ENCODE data around the gene LMLN. TPM values are rescaled to one million over a fixed set of nuclear protein-coding genes. Genes with fewer than 3 reads are reported as not detected.

The LMLN gene
- total and polyA plus RNA-seq, 2 of the 8 experiments (the other 6 are each of a cell fraction or from before 2014, with no cell fraction given) = 3.9 to 5.0 TPM

- no peak for TF ChIP-seq TCF12 (IDR thresholded peaks at IDR 0.05; ENCODE audit: low read depth, low read length)
- TF ChIP-seq FOSL1 (IDR thresholded peaks at IDR 0.05; ENCODE audit: insufficient read depth, low read depth, low read length) = no peak
- TF ChIP-seq RNF2 (IDR thresholded peaks at IDR 0.05; ENCODE audit: borderline replicate concordance, low read depth, low read length, missing control alignments, poor library complexity, severe bottlenecking) = no peak
- TF ChIP-seq ZNF274 (IDR thresholded peaks at IDR 0.05; ENCODE audit: borderline replicate concordance, extremely low read depth, low read length) = no peak
- TF ChIP-seq TAF1 (IDR thresholded peaks at IDR 0.05; ENCODE audit: low read depth, low read length) = no peak
- no peak for TF ChIP-seq RXRA (IDR thresholded peaks at IDR 0.05; ENCODE audit: insufficient read depth, low read depth, low read length)
- TF ChIP-seq CEBPB (IDR thresholded peaks at IDR 0.05; ENCODE audit: low read depth, low read length) = no peak
- no peak for TF ChIP-seq EGR1 (IDR thresholded peaks at IDR 0.05; ENCODE audit: borderline replicate concordance, low read depth, low read length)
- no peak for TF ChIP-seq SAP30 (IDR thresholded peaks at IDR 0.05; ENCODE audit: insufficient read depth, insufficient replicate concordance, low read length)
- no peak overlapping the region for H3K27ac ChIP-seq (ENCODE audit: low read depth, low read length)
- H4K5ac ChIP-seq (ENCODE audit: insufficient read length, low read depth, low read length) = no peak overlapping the region
- no peak overlapping the region for H2BK15ac ChIP-seq (ENCODE audit: low read length)
- no peak overlapping the region for H2BK20ac ChIP-seq (ENCODE audit: low read length)
- ChIA-PET CTCF (ENCODE audit: partially characterized antibody) (interaction anchor here (1.3 to 4.0 kb wide), 2 partner anchors 10 to 20 kb away, joined by 3 to 24 read pairs; no protein-coding TSS in a partner anchor), POLR2A (ENCODE audit: partially characterized antibody) (interaction anchor here (0.7 kb wide), 1 partner anchor 73 kb away, joined by 3 read pairs; no protein-coding TSS in a partner anchor)
- no peak overlapping the region for H3K23ac ChIP-seq (ENCODE audit: insufficient read length)
- no peaks in the 10 kb centered on the region for H3K36me3 ChIP-seq (ENCODE audit: control insufficient read depth in 2 of 4, insufficient read depth in 4 of 4, low read length in 3 of 4)
- no peaks in the 10 kb centered on the region for H3K27me3 ChIP-seq (replicated peaks in 1 of 4; ENCODE audit: control insufficient read depth in 3 of 4, extremely low read depth in 1 of 4, insufficient read depth in 3 of 4, low read length in 3 of 4)
- H2BK12ac ChIP-seq (ENCODE audit: low read depth, low read length) = no peak overlapping the region
- H3K4me1 ChIP-seq (replicated peaks in 1 of 4; ENCODE audit: control insufficient read depth in 3 of 4, insufficient read depth in 4 of 4, low read length in 3 of 4) = no peaks in the 10 kb centered on the region
- H4K20me1 ChIP-seq (replicated peaks in 1 of 2; ENCODE audit: control insufficient read depth in 1 of 2, insufficient read depth in 2 of 2, low read length in 2 of 2) = no peaks in the 10 kb centered on the region
- H3K56ac ChIP-seq (replicated peaks; ENCODE audit: insufficient read length, low read depth, low read length) = no peak overlapping the region
- no peak overlapping the region for H3K18ac ChIP-seq (ENCODE audit: extremely low read depth, low read length)
- no peak overlapping the region for H2BK120ac ChIP-seq (replicated peaks; ENCODE audit: low read depth, low read length)
- no peak overlapping the region for H3K9ac ChIP-seq (replicated peaks in 1 of 4; ENCODE audit: extremely low read depth in 1 of 4, low read depth in 3 of 4, low read length in 3 of 4)
- no peak overlapping the region for H4K8ac ChIP-seq (ENCODE audit: extremely low read depth, insufficient read depth, low read length)
- DNase-seq (ENCODE audit: low read depth in 1 of 2, low spot score in 2 of 2) (no peak), FAIRE-seq (no peak)
- H3K4me3 ChIP-seq (ENCODE audit: extremely low read depth in 1 of 4, insufficient read depth in 2 of 4, low read depth in 3 of 4, low read length in 4 of 4) = no peak overlapping the region
- H4K91ac ChIP-seq (replicated peaks; ENCODE audit: insufficient read length, low read length) = no peak overlapping the region
- H3K23me2 ChIP-seq (ENCODE audit: low read depth, low read length) = no peaks in the 10 kb centered on the region
- no peak overlapping the region for H2AFZ ChIP-seq (ENCODE audit: low read length)
- H3K79me2 ChIP-seq (ENCODE audit: control insufficient read depth in 1 of 2, insufficient read depth in 2 of 2, low read length in 2 of 2) = no peaks in the 10 kb centered on the region
- H3K79me1 ChIP-seq (ENCODE audit: low read depth, low read length) = no peaks in the 10 kb centered on the region
- H3K4me2 ChIP-seq (ENCODE audit: insufficient read depth in 1 of 2, low read depth in 2 of 2, low read length in 2 of 2) = no peak overlapping the region
- H2BK5ac ChIP-seq (ENCODE audit: low read depth, low read length) = no peak overlapping the region
- no peak overlapping the region for H3K4ac ChIP-seq (replicated peaks; ENCODE audit: insufficient read length, low read depth, low read length)
- no peaks in the 10 kb centered on the region for H3K9me3 ChIP-seq (ENCODE audit: insufficient read depth in 2 of 2, low read depth in 1 of 2, low read length in 1 of 2)
- H3K14ac ChIP-seq (ENCODE audit: insufficient read length) = no peak overlapping the region
- no peak overlapping the region for H2AK5ac ChIP-seq (ENCODE audit: low read depth, low read length)
- WGBS, 2 experiments (ENCODE audit: extremely low coverage in 1 of 2, insufficient coverage in 1 of 2, insufficient read length in 1 of 2, insufficient replicate concordance in 2 of 2, low coverage in 1 of 2, low lambda C conversion rate in 2 of 2, missing lambda C conversion rate in 1 of 2) = 83% methylated on average over 8 of the region's 8 CpGs; no CpG with 5 or more reads in 1 of the 2 experiments
Observed at GRCh38 chr3:198030125-198030524, 70.1 kb downstream of the LMLN start.

All from H1 (cell line).